ENCODE results near the gene BRICD5.

Gene BRICD5

GRCh38 chr16:2196981-2197511, 13.6 kb downstream of the BRICD5 start:
- no peak for DNase-seq

GRCh38 chr16:2196162-2196980, 14.3 kb downstream of the BRICD5 start, which contains the start of gene CASKIN1:
Gene CASKIN1, minus strand, starts transcription at chr16:2196605. Its CDS starts 173 bp downstream, at chr16:2196432.
- DNase-seq, result no peak

- DNase-seq, result no peak
Measured at GRCh38 chr16:2195322-2196161, 15.1 kb downstream of the BRICD5 start.

- peak; percentile 48 for DNase-seq
Measured at GRCh38 chr16:2194852-2195321, 15.8 kb downstream of the BRICD5 start.

- no peak for DNase-seq
Measured at GRCh38 chr16:2194166-2194834, 16.4 kb downstream of the BRICD5 start.

GRCh38 chr16:2191446-2191706, 19.3 kb downstream of the BRICD5 start:
- DNase-seq, result no peak

- no peak for DNase-seq
Measured at GRCh38 chr16:2190659-2191445, 19.8 kb downstream of the BRICD5 start.

- no peak for DNase-seq
Measured at GRCh38 chr16:2190002-2190658, 20.5 kb downstream of the BRICD5 start.

GRCh38 chr16:2189252-2189893, 21.3 kb downstream of the BRICD5 start:
- DNase-seq, result no peak

- no peak for DNase-seq
Measured at GRCh38 chr16:2188395-2188794, 22.3 kb downstream of the BRICD5 start.

GRCh38 chr16:2187212-2187611, 23.5 kb downstream of the BRICD5 start:
- no peak for DNase-seq

- DNase-seq, result no peak
Measured at GRCh38 chr16:2186505-2186904, 24.2 kb downstream of the BRICD5 start.

GRCh38 chr16:2186064-2186463, 24.6 kb downstream of the BRICD5 start:
- no peak for DNase-seq

- no peak for DNase-seq
Measured at GRCh38 chr16:2184962-2185361, 25.7 kb downstream of the BRICD5 start.

- no peak for DNase-seq
Measured at GRCh38 chr16:2184346-2184745, 26.3 kb downstream of the BRICD5 start.

- no peak for DNase-seq
Measured at GRCh38 chr16:2183671-2184070, 27.0 kb downstream of the BRICD5 start.

GRCh38 chr16:2181952-2182351, 28.7 kb downstream of the BRICD5 start:
- DNase-seq, result no peak

GRCh38 chr16:2180962-2181923, 29.4 kb downstream of the BRICD5 start:
- no peak for DNase-seq

GRCh38 chr16:2180461-2180860, 30.2 kb downstream of the BRICD5 start:
- no peak for DNase-seq

GRCh38 chr16:2179576-2179975, 31.1 kb downstream of the BRICD5 start:
- DNase-seq, result no peak
